Right lobe of liver (tissue), 6 donors: ENCODE data around the gene ZNF48. TPM values are rescaled to one million over a fixed set of nuclear protein-coding genes. Genes with fewer than 3 reads are reported as not detected.

ENCODE experiments used
- ATAC-seq, 4 donors: fragments of 200-7000 bp; cut with Tn5 transposase; one replicate each; pipeline ENCODE4 v1.9.1; 2020; ENCODE audit warnings: mild to moderate bottlenecking in 4 of 4, moderate library complexity in 4 of 4
- DNase-seq, 3 donors: peaks; one replicate each; pipeline ENCODE4 v3.0.0-alpha.2; 2020
- H3K27ac ChIP-seq, 3 donors: fragments of 200-600 bp; one replicate each; pipeline ENCODE4 v1.8.0; 2022
- H3K27me3 ChIP-seq, 2 donors: fragments of 200-600 bp; one replicate each; pipeline ENCODE4 v1.8.0; 2022
- H3K36me3 ChIP-seq, 4 donors: fragments of 200-600 bp; sonication (generic) in 1 of 4; one replicate each; pipeline versions ENCODE4 v1.5.1 to v1.8.0; 2017 to 2022; ENCODE audit warnings: control low read depth in 1 of 4
- H3K4me1 ChIP-seq, 4 donors: fragments of 200-600 bp; sonication (generic) in 1 of 4; one replicate each; pipeline versions ENCODE4 v1.5.1 to v1.8.0; 2017 to 2022; ENCODE audit warnings: control low read depth in 1 of 4
- H3K4me3 ChIP-seq, 3 donors: fragments of 200-600 bp; one replicate each; pipeline ENCODE4 v1.8.0; 2022
- H3K9me3 ChIP-seq, 4 donors: fragments of 200-600 bp; sonication (generic) in 1 of 4; one replicate each; pipeline versions ENCODE4 v1.5.1 to v1.8.0; 2017 to 2022; ENCODE audit warnings: control low read depth in 1 of 4
- CTCF ChIP-seq, 4 donors: fragments of 200-600 bp in 3 of 4; fragments of 450-650 bp in 1 of 4; IDR thresholded peaks; one replicate each; pipeline versions ENCODE4 v1.5.1 to v1.8.0; 2016 to 2022; ENCODE audit warnings: antibody characterized with exemption in 4 of 4, mild to moderate bottlenecking in 2 of 4
- POLR2A ChIP-seq: fragments of 450-650 bp; IDR thresholded peaks from one replicate; pipeline ENCODE4 v1.6.1; 2017; ENCODE audit warnings: antibody characterized with exemption, mild to moderate bottlenecking
- WGBS: methylation state at CpG from one replicate; pipeline ENCODE4 v1.1.6; 2018; ENCODE audit warnings: low coverage, low lambda C conversion rate; ENCODE audit not compliant: insufficient coverage; ENCODE audit errors: missing lambda C conversion rate; 5-methylcytosine and 5-hydroxymethylcytosine counted together
- intact Hi-C, 2 donors: fragments of 100-400 bp; cut with DNase I; formaldehyde crosslinking; loops; one replicate each; pipeline versions ENCODE4 v1.11.2 to v1.14.1; 2022
- total RNA-seq, 6 experiments: library from RNA; depleted of rRNA in 2 of 6; stranded (reverse); fragments of >200 nt in 2 of 6; fragmentation: NEBNext Ultra II Directional in 3 of 6; extraction: Animal tissue kit (Norgen Biotek cat#: 25700) in 3 of 6; gene quantifications; one replicate each; pipeline versions ENCODE4 v1.1.0 to v1.2.4, GENCODE V29; 2016 to 2023
- donor health status: DM: no; HTN: yes; CAD: no.
- donor health status: DM: no; HTN: no; CAD: no.
- donor health status: DM: no; HTN: no; CAD: no.
- donor health status: DM: no; HTN: yes; CAD: no.
- donor health status: DM: no; HTN: yes; CAD: no.

ZNF48 gene
- total RNA-seq, 6 experiments from 2014 or later = 2.9 to 4.3 (median 3.9) TPM

GRCh38 chr16:30370456-30371247, 24.6 kb upstream of the ZNF48 start, which contains the start of gene TBC1D10B:
TBC1D10B (minus strand) TSS chr16:30370494; CDS start chr16:30370183, 311 bp downstream.
- intact Hi-C loops = no loop called here
- under 1% methylated on average over 27 of the region's 40 CpGs for whole genome bisulfite sequencing
- peak; percentile 13 to 43 (median 26) for TF ChIP-seq CTCF (IDR thresholded peaks at IDR 0.05)
- TF ChIP-seq POLR2A = peak; percentile 81

GRCh38 chr16:30371248-30371816, 23.9 kb upstream of the ZNF48 start:
- H3K27ac ChIP-seq = peak overlapping the region; percentile 59 to 90 (median 87)

More at GRCh38 chr16:30370456-30371247, 24.6 kb upstream of the ZNF48 start, which contains the start of gene TBC1D10B:
- Histone ChIP-seq H3K27ac (peak within 1 kb of the TSS; percentile 65 to 90 (median 87)), H3K36me3 (peaks cover 0 to 5% (median under 1%) of the 10 kb centered on the region in 4 donors), H3K27me3 (no peaks in the 10 kb centered on the region), H3K4me1 (peaks cover 0 to 29% (median 7%) of the 10 kb centered on the region in 4 donors), H3K9me3 (no peaks in the 10 kb centered on the region), H3K4me3 (peak within 1 kb of the TSS; percentile 59 to 90 (median 79))
- ATAC-seq = peak; percentile 79 to 92 (median 86)
- DNase-seq = peak; percentile 95 to 99 (median 97)

GRCh38 chr16:30372038-30372712, 23.0 kb upstream of the ZNF48 start:
- Histone ChIP-seq H3K9me3 (no peaks in the 10 kb centered on the region), H3K4me3 (no peak overlapping the region), H3K27me3 (no peaks in the 10 kb centered on the region), H3K4me1 (peaks cover 0 to 25% (median 7%) of the 10 kb centered on the region in 4 donors), H3K36me3 (no peaks in the 10 kb centered on the region), H3K27ac (no peak overlapping the region)
- no peak for ATAC-seq
- TF ChIP-seq CTCF (IDR thresholded peaks at IDR 0.05) = no peak
- no peak for TF ChIP-seq POLR2A
- 75% methylated on average over 4 of the region's 6 CpGs for WGBS
- intact Hi-C loops = no loop called here
- no peak for DNase-seq

More at GRCh38 chr16:30371248-30371816, 23.9 kb upstream of the ZNF48 start:
- no peaks in the 10 kb centered on the region for H3K27me3 ChIP-seq
- WGBS = 46% methylated on average over 5 of the region's 11 CpGs
- H3K9me3 ChIP-seq = no peaks in the 10 kb centered on the region
- intact Hi-C loops = no loop called here
- peaks cover 0 to 29% (median 7%) of the 10 kb centered on the region in 4 donors for H3K4me1 ChIP-seq
- no peaks in the 10 kb centered on the region for H3K36me3 ChIP-seq
- peak overlapping the region; percentile 14 to 55 (median 41) for H3K4me3 ChIP-seq
- no peak for TF ChIP-seq POLR2A
- no peak for ATAC-seq
- no peak for DNase-seq

GRCh38 chr16:30372725-30373124, 22.5 kb upstream of the ZNF48 start:
- DNase-seq (no peak), ATAC-seq (no peak)
- H3K4me3 ChIP-seq = no peak overlapping the region
- no peaks in the 10 kb centered on the region for H3K36me3 ChIP-seq
- H3K9me3 ChIP-seq = no peaks in the 10 kb centered on the region
- intact Hi-C loops = no loop called here
- no peaks in the 10 kb centered on the region for H3K27me3 ChIP-seq
- 92% methylated on average over 2 of the region's 5 CpGs for WGBS
- no peak for TF ChIP-seq CTCF (IDR thresholded peaks at IDR 0.05)
- TF ChIP-seq POLR2A = no peak
- H3K4me1 ChIP-seq = peaks cover 0 to 22% (median 4%) of the 10 kb centered on the region in 4 donors
- no peak overlapping the region for H3K27ac ChIP-seq
